GM04503 (cell line): Measurements from ENCODE around the gene PERM1.
"Not testable (repeated sequence)": the region's sequence is repeated elsewhere in the genome, so short reads cannot be mapped to it uniquely, and the experiment has no call there.

Experiments used
- DNase-seq: peaks from one replicate; pipeline ENCODE4 v3.0.0-alpha.2; 2012; ENCODE audit warnings: low read depth

Gene PERM1

GRCh38 chr1:997993-998744 is 16.3 kb upstream of the PERM1 start:
- no peak for DNase-seq

DNA sequence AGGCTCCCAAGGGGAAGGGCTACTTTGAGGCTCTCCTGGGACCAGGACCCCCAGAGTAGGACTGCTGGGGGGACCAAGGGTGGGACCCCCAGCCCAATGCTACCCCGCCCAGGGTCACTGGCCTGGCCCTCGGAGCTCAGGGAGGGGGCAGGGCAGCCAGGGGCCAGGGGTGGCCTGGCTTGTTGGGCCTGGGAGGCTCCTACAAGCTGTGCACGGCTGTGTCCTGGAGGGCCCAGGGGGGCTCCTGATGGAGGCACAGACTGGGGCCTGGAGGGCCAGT is 15.8 kb upstream of the PERM1 start:
- DNase-seq = no peak

DNA sequence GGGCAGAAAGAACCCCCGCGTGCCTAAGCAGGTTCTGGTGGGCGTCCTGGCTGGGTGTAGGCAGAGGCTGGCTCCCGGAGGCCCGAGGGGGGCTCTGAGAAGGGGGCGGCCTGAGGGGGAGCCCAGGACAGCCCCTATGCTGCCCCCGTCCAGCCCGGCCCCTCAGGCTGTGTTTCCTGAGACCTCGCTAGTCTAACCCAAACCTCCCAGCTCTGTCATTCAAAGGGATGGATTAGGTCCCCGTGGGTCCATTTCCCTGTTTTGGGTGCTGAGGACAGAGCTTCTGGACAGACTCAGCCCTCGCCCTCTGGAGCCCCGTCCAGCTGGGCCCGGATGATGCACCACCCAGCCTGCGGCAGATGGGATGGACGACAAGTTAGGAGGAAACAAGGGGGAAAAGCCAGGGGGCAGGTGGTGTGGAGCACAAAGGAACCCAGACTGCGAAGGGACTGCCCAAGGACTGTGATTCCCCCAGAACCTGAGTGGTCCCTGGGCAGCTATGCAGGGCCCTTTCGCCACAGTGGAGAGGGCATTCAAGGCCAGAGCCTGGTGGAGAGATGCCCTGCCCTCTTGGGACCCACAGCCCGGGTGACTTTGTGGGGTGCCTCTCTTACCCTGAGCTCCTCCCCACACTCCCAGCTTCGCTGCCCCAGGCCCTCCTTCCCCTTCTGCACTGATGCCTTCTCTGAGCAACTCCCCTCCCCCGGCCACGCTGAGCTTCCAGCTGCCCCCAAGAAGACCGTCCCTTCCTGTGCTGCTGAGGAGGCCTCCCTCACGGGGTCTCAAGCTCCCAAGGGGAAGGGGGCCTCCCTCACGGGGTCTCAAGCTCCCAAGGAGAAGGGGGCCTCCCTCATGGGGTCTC is 15.2 kb upstream of the PERM1 start:
- no peak for DNase-seq

DNA sequence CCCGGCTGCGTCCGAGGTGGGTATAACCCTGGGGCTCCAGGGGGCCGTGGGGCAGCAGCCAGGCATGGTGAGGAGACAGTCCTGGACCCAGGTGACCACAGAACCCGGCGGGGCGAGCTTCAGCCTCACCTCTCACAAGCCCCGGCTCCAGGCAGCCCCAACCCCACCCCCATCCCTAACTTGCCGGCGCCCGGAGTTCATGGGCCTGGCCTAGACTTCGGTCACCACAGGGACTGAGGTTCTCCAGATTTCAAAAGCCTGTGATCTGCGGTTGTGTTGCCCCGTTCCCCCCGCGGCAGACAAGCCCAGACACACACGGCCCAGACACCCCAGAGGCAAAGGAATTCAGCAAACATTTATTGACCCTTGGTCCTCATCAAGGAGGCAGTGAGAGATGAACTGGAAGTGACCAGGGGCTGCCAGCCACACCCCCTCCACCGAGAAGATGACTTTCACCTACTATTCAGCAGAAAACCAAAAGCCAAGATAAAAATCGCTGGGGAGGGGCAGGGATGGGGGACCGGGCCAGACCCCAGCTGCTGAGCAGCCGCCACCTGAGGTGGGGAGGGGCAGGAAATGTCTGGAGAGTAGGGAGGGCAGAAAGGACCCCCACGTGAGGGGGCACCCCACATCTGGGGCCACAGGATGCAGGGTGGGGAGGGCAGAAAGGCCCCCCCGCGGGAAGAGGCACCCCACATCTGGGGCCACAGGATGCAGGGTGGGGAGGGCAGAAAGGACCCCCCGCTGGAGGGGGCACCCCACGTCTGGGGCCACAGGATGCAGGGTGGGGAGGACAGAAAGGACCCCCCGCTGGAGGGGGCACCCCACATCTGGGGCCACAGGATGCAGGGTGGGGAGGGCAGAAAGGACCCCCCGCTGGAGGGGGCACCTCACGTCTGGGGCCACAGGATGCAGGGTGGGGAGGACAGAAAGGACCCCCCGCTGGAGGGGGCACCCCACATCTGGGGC is 14.1 kb upstream of the PERM1 start:
- no peak for DNase-seq

GRCh38 chr1:994546-994945 is 12.7 kb upstream of the PERM1 start:
- not testable (repeated sequence) for DNase-seq

DNA sequence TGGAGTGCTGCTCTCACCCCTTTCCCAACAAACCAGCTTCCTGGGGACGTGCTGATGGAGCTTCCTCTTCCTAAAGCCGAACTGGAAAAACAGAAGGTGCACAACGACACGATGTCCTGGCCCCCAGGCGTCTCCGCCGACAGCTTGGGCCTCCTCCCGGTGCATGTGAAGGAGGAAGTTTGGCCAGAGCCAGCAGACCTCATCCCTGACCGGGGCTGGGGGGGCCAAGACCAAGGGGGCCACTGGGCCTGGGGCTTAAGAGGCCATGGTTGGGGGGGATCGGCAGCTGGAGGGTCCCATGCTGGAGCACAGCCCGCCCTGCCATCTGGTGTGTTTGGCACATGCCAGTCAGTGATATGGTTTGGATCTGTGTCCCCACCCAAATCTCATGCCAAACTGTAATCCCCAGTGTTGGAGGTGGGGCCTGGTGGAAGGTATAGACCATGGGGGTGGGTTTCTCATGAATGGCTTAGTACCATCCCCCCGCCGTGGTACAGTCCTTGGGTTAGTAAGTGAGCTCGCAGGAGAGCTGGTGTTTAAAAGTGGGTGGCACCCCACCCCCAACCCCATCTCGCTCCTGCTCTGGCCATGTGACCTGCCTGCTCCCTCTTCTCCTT is 11.6 kb upstream of the PERM1 start:
- no peak for DNase-seq

DNA sequence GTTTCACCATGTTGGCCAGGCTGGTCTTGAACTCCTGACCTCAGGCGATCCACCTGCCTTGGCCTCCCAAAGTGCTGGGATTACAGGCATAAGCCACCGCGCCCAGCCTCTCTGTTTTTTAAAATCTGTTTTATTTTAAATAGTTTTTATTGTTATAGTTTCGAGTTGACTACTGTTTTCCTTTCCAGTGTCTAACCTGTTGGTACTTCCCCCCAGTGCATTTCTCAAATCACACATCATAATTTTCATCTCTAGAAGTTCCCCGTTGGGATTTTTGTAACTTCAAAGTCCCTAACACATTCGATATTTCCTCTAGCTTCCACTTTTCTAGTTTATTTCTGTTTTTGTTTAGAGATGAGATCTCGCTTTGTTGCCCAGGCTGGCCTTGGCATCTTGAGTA is 10.5 kb upstream of the PERM1 start:
- DNase-seq = no peak

DNA sequence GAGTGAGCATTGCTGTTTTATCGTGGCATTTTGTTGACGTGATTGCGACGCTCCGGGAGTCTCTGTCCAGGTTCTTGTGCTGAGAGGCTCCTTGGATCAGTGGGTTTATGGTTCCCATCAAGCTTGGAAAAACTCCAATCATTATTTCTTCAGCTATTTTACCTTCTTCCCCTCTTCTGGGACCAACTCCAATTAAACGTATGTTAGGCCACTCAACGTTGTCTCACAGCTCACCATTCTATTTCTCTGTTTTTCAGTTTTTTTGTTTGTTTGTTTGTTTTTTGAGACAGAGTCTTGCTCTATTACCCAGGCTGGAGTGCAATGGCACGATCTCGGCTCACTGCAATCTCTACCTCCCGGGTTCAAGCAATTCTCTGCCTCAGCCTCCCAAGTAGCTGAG is 10.0 kb upstream of the PERM1 start:
- no peak for DNase-seq

- not testable (repeated sequence) for DNase-seq
Measured at GRCh38 chr1:991275-991674, 9.4 kb upstream of the PERM1 start.

GRCh38 chr1:988061-988460 is 6.2 kb upstream of the PERM1 start:
- DNase-seq = not testable (repeated sequence)

- DNase-seq = no peak
Measured at GRCh38 chr1:985126-985525, 3.2 kb upstream of the PERM1 start.

DNA sequence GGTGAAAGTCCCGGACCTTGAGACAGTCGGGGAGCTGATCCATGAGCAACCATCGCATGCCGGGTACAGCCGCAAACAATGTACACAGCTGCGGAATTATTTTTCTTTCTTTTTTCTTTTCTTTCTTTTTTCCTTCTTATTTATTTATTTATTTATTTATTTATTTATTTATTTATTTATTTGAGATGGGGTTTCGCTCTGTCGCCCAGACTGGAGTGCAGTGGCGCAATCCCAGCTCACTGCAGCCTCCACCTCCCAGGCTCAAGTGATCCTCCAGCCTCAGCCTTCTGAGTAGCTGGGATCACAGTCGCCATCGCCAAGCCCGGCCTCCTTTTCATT is 2.6 kb upstream of the PERM1 start:
- DNase-seq = no peak

DNA sequence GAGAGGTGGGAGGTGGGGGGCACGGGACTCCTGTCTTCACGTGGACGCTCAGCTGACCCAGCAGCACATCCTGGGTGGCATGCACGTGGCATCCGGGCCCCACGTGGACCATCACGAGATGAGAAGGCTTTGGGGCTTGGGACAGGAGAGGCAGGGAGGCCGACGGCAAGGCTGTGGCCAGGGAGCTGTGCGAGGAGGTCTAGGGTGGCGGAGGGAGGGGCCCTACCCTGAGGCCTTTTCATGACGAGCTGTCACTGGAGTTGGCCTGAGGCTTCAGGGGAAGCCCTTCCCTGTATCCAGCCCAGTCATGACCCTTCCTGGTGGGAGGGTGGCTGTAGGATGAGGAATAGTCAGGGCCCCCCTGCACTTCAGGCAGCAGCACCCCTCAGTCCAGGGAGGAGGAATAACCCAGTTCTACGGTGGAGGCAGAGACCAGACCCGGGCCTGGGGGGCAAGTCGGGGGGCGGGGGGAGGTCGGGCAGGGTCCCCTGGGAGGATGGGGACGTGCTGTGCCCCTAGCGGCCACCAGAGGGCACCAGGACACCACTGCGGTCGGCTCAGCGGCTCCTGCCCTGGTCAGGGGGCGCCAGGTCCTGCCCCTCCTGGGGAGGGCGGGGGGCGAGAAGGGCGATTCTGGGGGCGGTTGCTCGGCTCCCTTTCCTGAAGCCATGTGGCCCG is 2.0 kb upstream of the PERM1 start:
- DNase-seq = no peak

- no peak for DNase-seq
Measured at GRCh38 chr1:982765-983436, 1.0 kb upstream of the PERM1 start.

GRCh38 chr1:981491-981954 is 370 bp downstream of the PERM1 start:
- no peak for DNase-seq

DNA sequence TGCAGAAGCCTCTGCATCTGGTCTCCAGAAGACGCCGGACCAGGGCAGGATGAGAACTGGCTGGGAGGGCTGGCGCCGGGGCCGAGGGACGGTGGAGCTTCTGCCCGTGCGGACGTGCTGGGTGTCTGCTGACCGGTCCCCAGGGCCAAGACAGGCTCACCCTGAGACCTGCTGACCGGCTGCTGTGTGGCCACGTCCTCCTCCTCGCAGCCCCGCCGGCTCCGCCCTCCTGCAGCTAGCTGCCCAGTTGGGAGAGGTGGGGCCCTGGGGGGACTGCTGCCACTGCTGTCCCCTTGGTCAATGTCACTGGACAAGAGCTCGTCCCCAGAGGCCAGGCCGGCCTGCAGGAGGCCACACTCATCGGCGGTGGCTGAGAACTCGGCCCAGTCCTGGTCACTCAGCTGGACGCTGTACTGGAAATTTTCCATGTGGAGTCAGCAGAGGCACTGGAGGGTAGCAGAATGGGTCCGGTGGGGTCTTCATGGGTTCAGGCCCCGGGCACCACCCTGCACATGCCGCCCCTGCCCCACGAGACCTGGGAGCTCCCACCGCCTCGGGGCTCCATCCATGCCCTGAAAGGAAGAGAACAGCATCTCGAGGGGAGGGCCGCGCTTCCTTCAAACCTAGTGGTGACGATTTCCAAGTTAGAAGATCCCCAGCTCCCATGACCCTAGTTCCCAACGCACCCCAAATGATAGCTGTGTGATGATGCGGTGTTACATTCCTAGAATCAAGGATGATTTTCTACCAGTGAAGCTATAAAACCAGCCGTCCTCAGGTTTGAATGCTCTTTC is 1.1 kb downstream of the PERM1 start:
- DNase-seq = no peak

DNA sequence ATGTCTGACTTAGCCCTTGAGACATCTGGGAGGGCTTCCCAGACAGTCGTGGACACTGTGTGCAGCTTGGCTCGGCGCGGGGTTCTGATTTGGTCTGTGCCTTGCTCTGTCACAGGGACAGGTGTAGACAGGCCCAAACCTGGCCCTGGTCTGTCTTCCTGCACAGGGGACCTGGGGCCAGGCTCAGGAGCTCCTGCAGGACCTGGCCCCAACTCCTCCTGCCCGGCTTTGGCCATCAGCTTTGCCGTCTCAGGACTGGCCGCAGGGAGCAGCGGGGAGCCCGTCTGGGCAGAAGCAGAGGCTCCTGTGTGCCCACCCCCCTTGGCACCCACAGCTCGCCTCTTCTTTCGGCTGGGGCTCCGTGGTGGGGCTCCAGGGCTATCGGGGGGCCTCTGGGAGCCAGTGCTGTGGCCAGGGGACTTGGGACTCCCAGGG is 1.7 kb downstream of the PERM1 start:
- DNase-seq = no peak

DNA sequence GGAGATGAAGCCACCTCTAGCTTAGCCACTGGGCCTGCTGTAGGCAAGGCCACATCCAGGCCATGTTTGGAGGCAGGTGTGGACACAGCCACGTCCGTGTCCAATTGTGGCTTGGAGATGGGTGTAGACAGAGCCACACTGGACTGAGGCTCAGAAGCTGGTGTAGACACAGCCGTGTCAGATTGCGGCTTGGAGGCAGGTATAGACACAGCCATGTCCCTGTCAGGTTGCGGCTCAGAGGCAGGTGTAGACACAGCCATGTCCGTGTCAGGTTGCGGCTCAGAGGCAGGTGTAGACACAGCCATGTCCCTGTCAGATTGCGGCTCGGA is 2.2 kb downstream of the PERM1 start:
- DNase-seq = no peak

GRCh38 chr1:978835-979743 is 2.8 kb downstream of the PERM1 start:
- DNase-seq = no peak
